ENCODE results near the gene SCYL1. TPM values are rescaled to one million over a fixed set of nuclear protein-coding genes. Genes with fewer than 3 reads are reported as not detected.

Gene SCYL1
- total and polyA plus RNA-seq, 2 of the 4 experiments (the other 2 are of a cell fraction) = 96.4 to 150 TPM

DNA sequence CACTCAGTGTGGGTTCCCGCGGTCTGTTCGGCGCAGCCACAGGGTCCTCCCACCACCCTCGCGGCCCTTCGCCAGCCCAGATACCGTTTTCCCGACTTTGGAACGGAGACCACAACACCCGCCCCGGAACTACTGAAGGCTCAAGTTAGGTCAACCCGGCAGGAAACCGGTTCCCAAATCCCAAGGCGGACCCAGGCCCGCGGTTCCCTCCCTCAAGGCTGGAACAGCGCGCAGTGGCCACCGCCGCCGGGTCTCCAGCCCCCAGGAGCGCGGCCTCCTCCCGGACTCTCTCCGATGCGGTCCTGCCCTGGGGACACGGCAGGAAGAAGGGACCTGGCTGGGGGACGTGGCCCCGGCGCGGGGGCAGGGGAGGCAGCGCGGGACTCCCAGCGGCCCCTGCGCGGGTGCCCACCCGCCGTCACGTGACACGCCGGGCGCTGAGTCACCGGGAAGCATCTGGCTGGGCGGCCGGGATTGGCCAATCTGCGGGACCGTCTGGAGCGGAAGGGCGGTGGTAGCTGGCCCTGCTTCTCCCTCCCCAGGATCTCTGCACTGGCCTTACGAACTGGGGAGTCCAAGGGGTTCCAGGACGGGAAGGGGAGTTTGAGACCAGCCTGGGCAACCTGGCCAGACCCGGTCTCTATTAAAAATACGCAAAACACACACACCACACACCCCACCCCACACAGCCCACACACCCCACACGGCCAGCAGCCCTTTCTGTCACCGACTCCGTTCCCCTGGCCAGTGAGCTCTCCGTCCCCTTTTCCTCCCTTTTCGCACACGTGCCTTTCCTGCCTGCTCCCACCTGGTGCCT lies 47.5 kb upstream of the SCYL1 start:
- intact Hi-C loops (cut with micrococcal nuclease) = loop anchor here (1.0 kb wide), 1 partner anchor 15 kb away; no protein-coding TSS in a partner anchor
- TF ChIP-seq RAD21 (IDR thresholded peaks at IDR 0.05; ENCODE audit: low read length) (no peak; the same call in 1 of the 2 replicates), CEBPB (IDR thresholded peaks at IDR 0.05; ENCODE audit: low read depth, low read length) (peak; percentile 93), MAFK (IDR thresholded peaks at IDR 0.05; ENCODE audit: low read depth, low read length) (no peak), CHD1 (IDR thresholded peaks at IDR 0.05; ENCODE audit: low read depth, low read length) (no peak), MXI1 (IDR thresholded peaks at IDR 0.05; ENCODE audit: borderline replicate concordance, low read depth, low read length) (no peak), RCOR1 (IDR thresholded peaks at IDR 0.05; ENCODE audit: insufficient replicate concordance, low read length) (no peak), SMC3 (IDR thresholded peaks at IDR 0.05; ENCODE audit: low read depth, low read length) (peak; percentile 11; the same call in 1 of the 2 replicates), USF2 (IDR thresholded peaks at IDR 0.05; ENCODE audit: low read depth, low read length) (peak; percentile 98), NFE2L2 (IDR thresholded peaks at IDR 0.05; ENCODE audit: low read depth, low read length) (peak; percentile 65; the same call in 1 of the 2 replicates), BHLHE40 (IDR thresholded peaks at IDR 0.05; ENCODE audit: low read depth, low read length) (peak; percentile 88), FOS (IDR thresholded peaks at IDR 0.05; ENCODE audit: low read depth, low read length) (peak; percentile 82), POLR2A (IDR thresholded peaks at IDR 0.05; ENCODE audit: low read depth, low read length) (peak; percentile 83)
- TF ChIP-seq, protein P1, sequence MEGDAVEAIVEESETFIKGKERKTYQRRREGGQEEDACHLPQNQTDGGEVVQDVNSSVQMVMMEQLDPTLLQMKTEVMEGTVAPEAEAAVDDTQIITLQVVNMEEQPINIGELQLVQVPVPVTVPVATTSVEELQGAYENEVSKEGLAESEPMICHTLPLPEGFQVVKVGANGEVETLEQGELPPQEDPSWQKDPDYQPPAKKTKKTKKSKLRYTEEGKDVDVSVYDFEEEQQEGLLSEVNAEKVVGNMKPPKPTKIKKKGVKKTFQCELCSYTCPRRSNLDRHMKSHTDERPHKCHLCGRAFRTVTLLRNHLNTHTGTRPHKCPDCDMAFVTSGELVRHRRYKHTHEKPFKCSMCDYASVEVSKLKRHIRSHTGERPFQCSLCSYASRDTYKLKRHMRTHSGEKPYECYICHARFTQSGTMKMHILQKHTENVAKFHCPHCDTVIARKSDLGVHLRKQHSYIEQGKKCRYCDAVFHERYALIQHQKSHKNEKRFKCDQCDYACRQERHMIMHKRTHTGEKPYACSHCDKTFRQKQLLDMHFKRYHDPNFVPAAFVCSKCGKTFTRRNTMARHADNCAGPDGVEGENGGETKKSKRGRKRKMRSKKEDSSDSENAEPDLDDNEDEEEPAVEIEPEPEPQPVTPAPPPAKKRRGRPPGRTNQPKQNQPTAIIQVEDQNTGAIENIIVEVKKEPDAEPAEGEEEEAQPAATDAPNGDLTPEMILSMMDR (conservative IDR thresholded peaks at IDR 0.05; ENCODE audit: low read depth, low read length) = no peak

More for the DNA sequence above, 47.5 kb upstream of the SCYL1 start:
- Histone ChIP-seq H2AFZ (replicated peaks; ENCODE audit: low read length, poor library complexity) (peak overlapping the region; percentile 96), H3K9me1 (ENCODE audit: insufficient read depth, low read length) (peaks cover 3% of the 10 kb centered on the region), H3K4me3 (ENCODE audit: insufficient read depth, low read depth, low read length) (peak overlapping the region; percentile 73), H3K27ac (ENCODE audit: insufficient read depth, low read length) (peak overlapping the region; percentile 100), H2BK5ac (ENCODE audit: low read depth, low read length, poor library complexity, severe bottlenecking) (peak overlapping the region; percentile 100), H3K56ac (ENCODE audit: extremely low read depth, insufficient read depth, low read length) (peak overlapping the region; percentile 96), H3K4ac (ENCODE audit: low read depth, low read length) (peak overlapping the region; percentile 99), H3K27me3 (ENCODE audit: control insufficient read depth, insufficient read depth, low read length) (no peaks in the 10 kb centered on the region), H3K79me1 (ENCODE audit: low read depth in 1 of 2, low read length in 2 of 2) (peaks cover 7 to 70% of the 10 kb centered on the region in 2 experiments; a peak in 3 of 4 replicates), H4K20me1 (ENCODE audit: insufficient read depth, low read length) (no peaks in the 10 kb centered on the region), H3K9ac (ENCODE audit: low read depth, low read length) (peak overlapping the region; percentile 98), H2BK15ac (ENCODE audit: low read depth, low read length) (peak overlapping the region; percentile 100; the same call in 2 of the 3 replicates), H3K4me2 (ENCODE audit: low read depth, low read length) (peak overlapping the region; percentile 96), H2AK9ac (replicated peaks; ENCODE audit: low read depth, low read length, poor library complexity) (peak overlapping the region; percentile 100), H3K9me3 (ENCODE audit: control insufficient read depth, insufficient read depth, low read length) (no peaks in the 10 kb centered on the region), H4K91ac (ENCODE audit: insufficient read depth, low read depth, low read length) (peak overlapping the region; percentile 100), H3K18ac (ENCODE audit: low read depth, low read length) (peak overlapping the region; percentile 92), H2AK5ac (ENCODE audit: low read depth, low read length) (peak overlapping the region; percentile 100), H4K8ac (ENCODE audit: low read depth in 2 of 2, low read length in 2 of 2) (peak overlapping the region; percentile 99 to 100), H3K14ac (replicated peaks; ENCODE audit: low read depth, low read length) (peak overlapping the region; percentile 99), H3K4me1 (ENCODE audit: control insufficient read depth, insufficient read depth, low read length) (peaks cover 22% of the 10 kb centered on the region), H2BK120ac (ENCODE audit: low read depth, low read length) (peak overlapping the region; percentile 94), H2BK20ac (ENCODE audit: low read depth, low read length) (peak overlapping the region; percentile 73), H4K5ac (ENCODE audit: low read depth, low read length) (peak overlapping the region; percentile 98), H3K36me3 (ENCODE audit: control insufficient read depth, insufficient read depth, low read length) (no peaks in the 10 kb centered on the region), H3K23ac (ENCODE audit: low read depth, low read length) (peak overlapping the region; percentile 98)
- BruUV-seq (replicated peaks) = no TSS peak
- in situ Hi-C loops (cut with MboI; ENCODE audit: low sequenced_read_pairs) = no loop called here
- WGBS, 2 experiments (ENCODE audit: extremely low coverage in 2 of 2, insufficient read length in 1 of 2) = 0% methylated on average over 26 of the region's 60 CpGs; no CpG with 5 or more reads in 1 of the 2 experiments
- DNase-seq (peak; percentile 92), ATAC-seq (ENCODE audit: low read depth) (peak; percentile 72)
- dilution Hi-C loops (cut with HindIII; ENCODE audit: low sequenced_read_pairs, unreplicated experiment) = no loop called here
- ChIA-PET POLR2A (ENCODE audit: unreplicated experiment) (interaction anchor here (0.7 to 7.2 kb wide), 7 partner anchors 11 to 55 kb away, joined by 4 to 494 read pairs (median 22); partner anchors contain the start of genes MALAT1 and NEAT1), CTCF (no interaction called here)

Measured in IMR-90 (cell line).